ENCODE data around the gene WDR72.
"Not testable (repeated sequence)": the region's sequence is repeated elsewhere in the genome, so short reads cannot be mapped to it uniquely, and the experiment has no call there.

Gene WDR72

DNA sequence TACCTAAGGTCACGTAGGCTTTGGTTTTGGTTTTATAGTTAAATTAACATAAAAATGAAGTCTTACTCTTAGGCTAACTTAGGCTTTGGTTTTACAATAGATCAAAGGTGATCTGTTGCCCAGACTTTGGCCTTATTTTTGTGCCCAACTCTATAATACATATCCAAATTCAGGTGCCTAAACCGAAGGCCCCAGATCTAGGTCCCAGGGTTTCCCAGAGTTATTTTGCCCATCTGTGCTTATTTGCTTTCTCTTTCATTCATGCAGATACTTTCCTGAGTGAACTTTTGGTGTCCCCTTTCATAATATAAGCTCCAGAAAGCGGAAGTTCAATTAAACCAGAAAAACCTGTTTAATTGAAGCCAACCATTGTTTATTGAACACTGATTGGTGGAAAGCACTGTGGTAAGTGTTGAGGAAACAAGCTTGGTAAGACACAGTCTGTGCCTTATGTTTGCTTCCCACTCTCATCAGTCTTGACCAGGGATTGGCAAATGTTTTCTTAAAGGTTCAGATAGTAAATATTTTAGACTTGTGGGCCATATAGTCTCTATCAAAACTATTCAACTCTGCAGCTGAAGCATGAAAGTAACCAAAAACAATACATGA lies 209.7 kb downstream of the WDR72 start:
- no peak for FAIRE-seq
- DNase-seq (ENCODE audit: insufficient read length) = no peak

GRCh38 chr15:53548236-53548635 lies 211.2 kb downstream of the WDR72 start:
- no peak for FAIRE-seq
- no peak for DNase-seq (ENCODE audit: insufficient read length)
- TF ChIP-seq TAF1 (IDR thresholded peaks at IDR 0.05; ENCODE audit: borderline replicate concordance, low read depth, low read length) (no peak), POLR2AphosphoS5 (IDR thresholded peaks at IDR 0.05; ENCODE audit: low read depth, low read length) (no peak), POLR2A (IDR thresholded peaks at IDR 0.05; ENCODE audit: low read depth, low read length) (no peak)

More for the DNA sequence above, 209.7 kb downstream of the WDR72 start:
- TF ChIP-seq POLR2A (IDR thresholded peaks at IDR 0.05; ENCODE audit: low read depth, low read length) = no peak
- TF ChIP-seq TAF1 (IDR thresholded peaks at IDR 0.05; ENCODE audit: borderline replicate concordance, low read depth, low read length) = no peak
- no peak for TF ChIP-seq POLR2AphosphoS5 (IDR thresholded peaks at IDR 0.05; ENCODE audit: low read depth, low read length)

GRCh38 chr15:53540626-53541300 lies 218.7 kb downstream of the WDR72 start:
- not testable (repeated sequence) for FAIRE-seq; DNase-seq (ENCODE audit: insufficient read length)

GRCh38 chr15:53539878-53540277 lies 219.6 kb downstream of the WDR72 start:
- FAIRE-seq (no peak), DNase-seq (ENCODE audit: insufficient read length) (no peak)
- TF ChIP-seq POLR2AphosphoS5 (IDR thresholded peaks at IDR 0.05; ENCODE audit: low read depth, low read length) = no peak
- no peak for TF ChIP-seq TAF1 (IDR thresholded peaks at IDR 0.05; ENCODE audit: borderline replicate concordance, low read depth, low read length)
- no peak for TF ChIP-seq POLR2A (IDR thresholded peaks at IDR 0.05; ENCODE audit: low read depth, low read length)

- FAIRE-seq = no peak
- TF ChIP-seq POLR2AphosphoS5 (IDR thresholded peaks at IDR 0.05; ENCODE audit: low read depth, low read length) = no peak
- no peak for TF ChIP-seq POLR2A (IDR thresholded peaks at IDR 0.05; ENCODE audit: low read depth, low read length)
- TF ChIP-seq TAF1 (IDR thresholded peaks at IDR 0.05; ENCODE audit: borderline replicate concordance, low read depth, low read length) = no peak
- DNase-seq (ENCODE audit: insufficient read length) = no peak
These were observed 222.9 kb downstream of the WDR72 start for GRCh38 chr15:53536479-53537120.

DNA sequence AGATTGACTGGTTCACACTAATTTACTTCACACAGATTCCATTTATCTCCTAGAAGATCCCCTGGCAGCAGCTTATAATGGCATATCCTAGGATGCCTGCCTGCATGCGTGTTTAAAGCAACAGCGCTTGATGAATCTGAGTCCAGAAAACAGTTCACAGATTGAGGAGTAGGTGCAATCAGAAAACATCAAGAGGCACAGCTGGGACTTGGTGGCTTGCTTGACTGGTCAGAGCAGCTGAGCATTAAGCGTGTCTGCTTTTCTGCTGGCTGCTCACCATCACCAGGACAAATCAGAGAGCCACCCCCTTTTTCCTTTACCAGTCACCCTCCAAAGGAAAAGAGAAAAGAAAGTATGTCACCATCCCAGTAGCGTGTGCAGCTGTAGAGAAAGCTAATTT lies 223.6 kb downstream of the WDR72 start:
- no peak for TF ChIP-seq POLR2AphosphoS5 (IDR thresholded peaks at IDR 0.05; ENCODE audit: low read depth, low read length)
- TF ChIP-seq TAF1 (IDR thresholded peaks at IDR 0.05; ENCODE audit: borderline replicate concordance, low read depth, low read length) = no peak
- no peak for TF ChIP-seq POLR2A (IDR thresholded peaks at IDR 0.05; ENCODE audit: low read depth, low read length)
- DNase-seq (ENCODE audit: insufficient read length) (no peak), FAIRE-seq (no peak)

- FAIRE-seq (no peak), DNase-seq (ENCODE audit: insufficient read length) (no peak)
- TF ChIP-seq POLR2AphosphoS5 (IDR thresholded peaks at IDR 0.05; ENCODE audit: low read depth, low read length) = no peak
- no peak for TF ChIP-seq TAF1 (IDR thresholded peaks at IDR 0.05; ENCODE audit: borderline replicate concordance, low read depth, low read length)
- no peak for TF ChIP-seq POLR2A (IDR thresholded peaks at IDR 0.05; ENCODE audit: low read depth, low read length)
These were observed 225.2 kb downstream of the WDR72 start for GRCh38 chr15:53534105-53534839.

DNA sequence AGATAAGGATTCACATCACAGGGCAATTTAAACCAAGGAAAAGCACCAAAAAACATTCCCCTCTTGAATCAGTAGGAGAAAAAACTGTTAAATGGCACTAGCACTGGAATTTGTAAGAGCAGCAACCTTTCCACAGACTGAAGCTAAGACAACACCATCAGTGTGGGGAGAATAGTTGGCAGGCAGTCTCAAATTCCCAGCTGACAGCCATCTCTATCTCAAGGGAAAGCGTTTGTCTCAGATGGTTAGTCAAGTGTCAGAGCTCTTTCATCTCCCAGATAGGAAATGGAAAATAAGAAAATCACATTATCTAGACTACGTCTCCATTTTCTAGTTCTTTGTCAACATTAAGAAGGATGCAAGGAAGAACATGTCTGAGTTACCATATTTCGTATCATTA lies 228.7 kb downstream of the WDR72 start:
- no peak for DNase-seq (ENCODE audit: insufficient read length)
- no peak for TF ChIP-seq POLR2AphosphoS5 (IDR thresholded peaks at IDR 0.05; ENCODE audit: low read depth, low read length)
- TF ChIP-seq TAF1 (IDR thresholded peaks at IDR 0.05; ENCODE audit: borderline replicate concordance, low read depth, low read length) = no peak
- no peak for TF ChIP-seq POLR2A (IDR thresholded peaks at IDR 0.05; ENCODE audit: low read depth, low read length)
- no peak for FAIRE-seq

- DNase-seq (ENCODE audit: insufficient read length) = no peak
These were observed 231.5 kb downstream of the WDR72 start for GRCh38 chr15:53527996-53528395.

DNA sequence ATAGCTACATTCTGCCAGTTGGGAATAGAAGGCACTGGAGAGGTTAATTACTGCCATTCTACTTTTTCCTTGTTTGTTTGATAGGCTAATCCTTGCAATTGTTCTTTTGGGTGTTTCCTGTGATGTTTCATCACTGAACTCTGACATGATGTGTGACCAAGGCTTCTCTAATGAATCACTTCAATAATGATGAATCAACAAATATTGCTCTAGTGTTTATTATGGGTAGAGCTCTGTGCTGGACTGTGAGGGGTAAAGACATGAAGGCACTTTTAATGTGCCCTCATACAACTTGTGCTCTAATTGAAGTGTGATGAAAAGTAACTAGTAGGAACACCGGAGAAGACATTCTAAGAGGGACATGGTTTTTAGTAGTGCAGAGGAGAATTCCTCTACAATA lies 233.6 kb downstream of the WDR72 start:
- DNase-seq (ENCODE audit: insufficient read length) = no peak
- no peak for FAIRE-seq
- TF ChIP-seq POLR2AphosphoS5 (IDR thresholded peaks at IDR 0.05; ENCODE audit: low read depth, low read length) (no peak), POLR2A (IDR thresholded peaks at IDR 0.05; ENCODE audit: low read depth, low read length) (no peak), TAF1 (IDR thresholded peaks at IDR 0.05; ENCODE audit: borderline replicate concordance, low read depth, low read length) (no peak)

More at GRCh38 chr15:53527996-53528395, 231.5 kb downstream of the WDR72 start:
- TF ChIP-seq POLR2A (IDR thresholded peaks at IDR 0.05; ENCODE audit: low read depth, low read length) (no peak), POLR2AphosphoS5 (IDR thresholded peaks at IDR 0.05; ENCODE audit: low read depth, low read length) (no peak), TAF1 (IDR thresholded peaks at IDR 0.05; ENCODE audit: borderline replicate concordance, low read depth, low read length) (no peak)
- FAIRE-seq = no peak

DNA sequence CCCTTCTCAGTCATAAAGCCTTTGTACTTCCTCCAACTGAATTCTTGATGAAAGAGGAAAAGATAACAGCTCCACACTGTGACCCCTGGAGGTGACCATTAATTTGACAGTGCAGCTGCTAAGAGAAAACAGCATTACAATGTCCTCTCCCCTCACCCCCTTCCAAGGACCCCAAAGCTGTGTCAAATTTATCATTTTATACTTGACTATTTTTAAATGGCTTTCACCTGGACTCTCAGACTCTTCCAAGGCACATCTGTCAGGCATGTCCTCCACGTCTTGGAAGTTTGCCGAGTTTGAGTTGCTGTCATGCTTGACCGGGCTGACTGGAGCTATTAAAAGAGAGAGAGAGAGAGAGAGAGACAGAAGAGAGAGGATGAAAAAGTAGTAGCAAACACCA lies 236.5 kb downstream of the WDR72 start:
- TF ChIP-seq TAF1 (IDR thresholded peaks at IDR 0.05; ENCODE audit: borderline replicate concordance, low read depth, low read length) = no peak
- no peak for DNase-seq (ENCODE audit: insufficient read length)
- FAIRE-seq = no peak
